Measurements from ENCODE around the gene RABL2A. TPM values are rescaled to one million over a fixed set of nuclear protein-coding genes. Genes with fewer than 3 reads are reported as not detected.
"Not testable (repeated sequence)": the region's sequence is repeated elsewhere in the genome, so short reads cannot be mapped to it uniquely, and the experiment has no call there.

Gene RABL2A
- total and polyA plus RNA-seq, 2 donors, result 7.5 to 18.3 TPM

- H3K36me3 ChIP-seq (ENCODE audit: control insufficient read depth in 2 of 2, insufficient read depth in 2 of 2, low read length in 1 of 2); H3K4me3 ChIP-seq (ENCODE audit: low read length in 2 of 2); H3K27ac ChIP-seq (ENCODE audit: low read depth in 1 of 2, low read length in 1 of 2); H3K9me3 ChIP-seq (ENCODE audit: control insufficient read depth in 2 of 2, insufficient read depth in 1 of 2, low read length in 1 of 2); H3K27me3 ChIP-seq (ENCODE audit: control insufficient read depth in 2 of 2, insufficient read depth in 1 of 2, low read length in 1 of 2); H3K4me1 ChIP-seq (ENCODE audit: control insufficient read depth in 2 of 2, insufficient read depth in 2 of 2, low read length in 2 of 2); DNase-seq (ENCODE audit: low read depth in 6 of 9, low spot score in 9 of 9): not testable (repeated sequence)
- 97% methylated on average over 21 of the region's 21 CpGs for WGBS
Measured at GRCh38 chr2:113669013-113669412, 41.9 kb downstream of the RABL2A start.

- no peak for DNase-seq (ENCODE audit: low read depth in 6 of 9, low spot score in 9 of 9)
- H3K9me3 ChIP-seq (ENCODE audit: control insufficient read depth in 2 of 2, insufficient read depth in 1 of 2, low read length in 1 of 2), result peaks cover 0 to 4% of the 10 kb centered on the region in 2 donors
- H3K4me3 ChIP-seq (ENCODE audit: low read length in 2 of 2), result no peak overlapping the region
- no peaks in the 10 kb centered on the region for H3K36me3 ChIP-seq (ENCODE audit: control insufficient read depth in 2 of 2, insufficient read depth in 2 of 2, low read length in 1 of 2)
- H3K27ac ChIP-seq (ENCODE audit: low read depth in 1 of 2, low read length in 1 of 2), result no peak overlapping the region
- no peaks in the 10 kb centered on the region for H3K4me1 ChIP-seq (ENCODE audit: control insufficient read depth in 2 of 2, insufficient read depth in 2 of 2, low read length in 2 of 2)
- H3K27me3 ChIP-seq (ENCODE audit: control insufficient read depth in 2 of 2, insufficient read depth in 1 of 2, low read length in 1 of 2), result no peaks in the 10 kb centered on the region
- 91% methylated on average over 7 of the region's 7 CpGs for WGBS
Measured at GRCh38 chr2:113672326-113672932, 45.4 kb downstream of the RABL2A start.

GRCh38 chr2:113675875-113676274 is 48.8 kb downstream of the RABL2A start:
- 92% methylated on average over 9 of the region's 9 CpGs for WGBS
- no peaks in the 10 kb centered on the region for H3K4me1 ChIP-seq (ENCODE audit: control insufficient read depth in 2 of 2, insufficient read depth in 2 of 2, low read length in 2 of 2)
- no peaks in the 10 kb centered on the region for H3K27me3 ChIP-seq (ENCODE audit: control insufficient read depth in 2 of 2, insufficient read depth in 1 of 2, low read length in 1 of 2)
- H3K36me3 ChIP-seq (ENCODE audit: control insufficient read depth in 2 of 2, insufficient read depth in 2 of 2, low read length in 1 of 2), result no peaks in the 10 kb centered on the region
- H3K9me3 ChIP-seq (ENCODE audit: control insufficient read depth in 2 of 2, insufficient read depth in 1 of 2, low read length in 1 of 2), result no peaks in the 10 kb centered on the region
- H3K4me3 ChIP-seq (ENCODE audit: low read length in 2 of 2), result no peak overlapping the region
- DNase-seq (ENCODE audit: low read depth in 6 of 9, low spot score in 9 of 9), result no peak
- no peak overlapping the region for H3K27ac ChIP-seq (ENCODE audit: low read depth in 1 of 2, low read length in 1 of 2)

- H3K4me1 ChIP-seq (ENCODE audit: control insufficient read depth in 2 of 2, insufficient read depth in 2 of 2, low read length in 2 of 2), result no peaks in the 10 kb centered on the region
- H3K4me3 ChIP-seq (ENCODE audit: low read length in 2 of 2), result no peak overlapping the region
- H3K9me3 ChIP-seq (ENCODE audit: control insufficient read depth in 2 of 2, insufficient read depth in 1 of 2, low read length in 1 of 2), result no peaks in the 10 kb centered on the region
- no peak overlapping the region for H3K27ac ChIP-seq (ENCODE audit: low read depth in 1 of 2, low read length in 1 of 2)
- H3K27me3 ChIP-seq (ENCODE audit: control insufficient read depth in 2 of 2, insufficient read depth in 1 of 2, low read length in 1 of 2), result no peaks in the 10 kb centered on the region
- 98% methylated on average over 4 of the region's 4 CpGs for WGBS
- H3K36me3 ChIP-seq (ENCODE audit: control insufficient read depth in 2 of 2, insufficient read depth in 2 of 2, low read length in 1 of 2), result no peaks in the 10 kb centered on the region
- no peak for DNase-seq (ENCODE audit: low read depth in 6 of 9, low spot score in 9 of 9)
Measured at GRCh38 chr2:113676623-113677266, 49.7 kb downstream of the RABL2A start.

GRCh38 chr2:113677330-113677729 is 50.3 kb downstream of the RABL2A start:
- no peak overlapping the region for H3K27ac ChIP-seq (ENCODE audit: low read depth in 1 of 2, low read length in 1 of 2)
- no peak for DNase-seq (ENCODE audit: low read depth in 6 of 9, low spot score in 9 of 9)
- 97% methylated on average over 2 of the region's 2 CpGs for WGBS
- H3K9me3 ChIP-seq (ENCODE audit: control insufficient read depth in 2 of 2, insufficient read depth in 1 of 2, low read length in 1 of 2), result no peaks in the 10 kb centered on the region
- H3K36me3 ChIP-seq (ENCODE audit: control insufficient read depth in 2 of 2, insufficient read depth in 2 of 2, low read length in 1 of 2), result no peaks in the 10 kb centered on the region
- H3K27me3 ChIP-seq (ENCODE audit: control insufficient read depth in 2 of 2, insufficient read depth in 1 of 2, low read length in 1 of 2), result no peaks in the 10 kb centered on the region
- no peak overlapping the region for H3K4me3 ChIP-seq (ENCODE audit: low read length in 2 of 2)
- H3K4me1 ChIP-seq (ENCODE audit: control insufficient read depth in 2 of 2, insufficient read depth in 2 of 2, low read length in 2 of 2), result no peaks in the 10 kb centered on the region

- Histone ChIP-seq H3K36me3 (ENCODE audit: control insufficient read depth in 2 of 2, insufficient read depth in 2 of 2, low read length in 1 of 2) (no peaks in the 10 kb centered on the region), H3K27me3 (ENCODE audit: control insufficient read depth in 2 of 2, insufficient read depth in 1 of 2, low read length in 1 of 2) (no peaks in the 10 kb centered on the region), H3K27ac (ENCODE audit: low read depth in 1 of 2, low read length in 1 of 2) (no peak overlapping the region), H3K9me3 (ENCODE audit: control insufficient read depth in 2 of 2, insufficient read depth in 1 of 2, low read length in 1 of 2) (no peaks in the 10 kb centered on the region), H3K4me1 (ENCODE audit: control insufficient read depth in 2 of 2, insufficient read depth in 2 of 2, low read length in 2 of 2) (no peaks in the 10 kb centered on the region), H3K4me3 (ENCODE audit: low read length in 2 of 2) (no peak overlapping the region)
- WGBS, result 95% methylated on average over 8 of the region's 8 CpGs
- DNase-seq (ENCODE audit: low read depth in 6 of 9, low spot score in 9 of 9), result no peak
Measured at GRCh38 chr2:113679457-113679856, 52.4 kb downstream of the RABL2A start.

GRCh38 chr2:113685471-113685870 is 58.4 kb downstream of the RABL2A start:
- Histone ChIP-seq H3K27ac (ENCODE audit: low read depth in 1 of 2, low read length in 1 of 2) (no peak overlapping the region), H3K4me3 (ENCODE audit: low read length in 2 of 2) (no peak overlapping the region), H3K27me3 (ENCODE audit: control insufficient read depth in 2 of 2, insufficient read depth in 1 of 2, low read length in 1 of 2) (no peaks in the 10 kb centered on the region), H3K36me3 (ENCODE audit: control insufficient read depth in 2 of 2, insufficient read depth in 2 of 2, low read length in 1 of 2) (no peaks in the 10 kb centered on the region), H3K4me1 (ENCODE audit: control insufficient read depth in 2 of 2, insufficient read depth in 2 of 2, low read length in 2 of 2) (no peaks in the 10 kb centered on the region), H3K9me3 (ENCODE audit: control insufficient read depth in 2 of 2, insufficient read depth in 1 of 2, low read length in 1 of 2) (no peaks in the 10 kb centered on the region)
- WGBS, result 99% methylated on average over 8 of the region's 8 CpGs
- no peak for DNase-seq (ENCODE audit: low read depth in 6 of 9, low spot score in 9 of 9)

GRCh38 chr2:113686537-113686936 is 59.5 kb downstream of the RABL2A start:
- H3K9me3 ChIP-seq (ENCODE audit: control insufficient read depth in 2 of 2, insufficient read depth in 1 of 2, low read length in 1 of 2), result no peaks in the 10 kb centered on the region
- no peak for DNase-seq (ENCODE audit: low read depth in 6 of 9, low spot score in 9 of 9)
- H3K36me3 ChIP-seq (ENCODE audit: control insufficient read depth in 2 of 2, insufficient read depth in 2 of 2, low read length in 1 of 2), result no peaks in the 10 kb centered on the region
- 97% methylated on average over 2 of the region's 2 CpGs for WGBS
- H3K27me3 ChIP-seq (ENCODE audit: control insufficient read depth in 2 of 2, insufficient read depth in 1 of 2, low read length in 1 of 2), result no peaks in the 10 kb centered on the region
- H3K4me1 ChIP-seq (ENCODE audit: control insufficient read depth in 2 of 2, insufficient read depth in 2 of 2, low read length in 2 of 2), result no peaks in the 10 kb centered on the region
- no peak overlapping the region for H3K4me3 ChIP-seq (ENCODE audit: low read length in 2 of 2)
- no peak overlapping the region for H3K27ac ChIP-seq (ENCODE audit: low read depth in 1 of 2, low read length in 1 of 2)

- not testable (repeated sequence) for H3K9me3 ChIP-seq (ENCODE audit: control insufficient read depth in 2 of 2, insufficient read depth in 1 of 2, low read length in 1 of 2); H3K27ac ChIP-seq (ENCODE audit: low read depth in 1 of 2, low read length in 1 of 2); H3K27me3 ChIP-seq (ENCODE audit: control insufficient read depth in 2 of 2, insufficient read depth in 1 of 2, low read length in 1 of 2); H3K36me3 ChIP-seq (ENCODE audit: control insufficient read depth in 2 of 2, insufficient read depth in 2 of 2, low read length in 1 of 2); H3K4me3 ChIP-seq (ENCODE audit: low read length in 2 of 2); DNase-seq (ENCODE audit: low read depth in 6 of 9, low spot score in 9 of 9)
- 64% methylated on average over 3 of the region's 3 CpGs for WGBS
- peaks cover 16% of the 10 kb centered on the region in 2 donors for H3K4me1 ChIP-seq (ENCODE audit: control insufficient read depth in 2 of 2, insufficient read depth in 2 of 2, low read length in 2 of 2)
Measured at GRCh38 chr2:113690871-113691270, 63.8 kb downstream of the RABL2A start.
